ENCODE results near the gene HK3. TPM values are rescaled to one million over a fixed set of nuclear protein-coding genes. Genes with fewer than 3 reads are reported as not detected.
A peak's percentile ranks its signal among the peaks of the same experiment; 100 is the strongest.

Gene HK3
- total RNA-seq, 2 donors from 2014 or later: 0.50 to 4.7 TPM

- no peaks in the 10 kb centered on the region for H3K9me3 ChIP-seq
- peak; percentile 2 for DNase-seq (ENCODE audit: low spot score)
- no peak for TF ChIP-seq CTCF (IDR thresholded peaks at IDR 0.05)
- no peak for TF ChIP-seq POLR2AphosphoS5 (IDR thresholded peaks at IDR 0.05)
- TF ChIP-seq POLR2A (IDR thresholded peaks at IDR 0.05): no peak
- no peaks in the 10 kb centered on the region for H3K27me3 ChIP-seq (replicated peaks; ENCODE audit: insufficient read depth)
- WGBS: 74% methylated on average over 4 of the region's 4 CpGs
- intact Hi-C loops (cut with DNase I): no loop called here
- no peak overlapping the region for H3K4me3 ChIP-seq
- no peaks in the 10 kb centered on the region for H3K36me3 ChIP-seq
- H3K4me1 ChIP-seq (replicated peaks): no peaks in the 10 kb centered on the region
- no peak overlapping the region for H3K27ac ChIP-seq
These were observed 3.3 kb downstream of the HK3 start for GRCh38 chr5:176895831-176896230.

- Histone ChIP-seq H3K36me3 (no peaks in the 10 kb centered on the region), H3K4me3 (no peak overlapping the region), H3K27me3 (replicated peaks; ENCODE audit: insufficient read depth) (no peaks in the 10 kb centered on the region), H3K9me3 (no peaks in the 10 kb centered on the region), H3K4me1 (replicated peaks) (no peaks in the 10 kb centered on the region), H3K27ac (no peak overlapping the region)
- TF ChIP-seq CTCF (IDR thresholded peaks at IDR 0.05) (no peak), POLR2AphosphoS5 (IDR thresholded peaks at IDR 0.05) (no peak), POLR2A (IDR thresholded peaks at IDR 0.05) (no peak)
- intact Hi-C loops (cut with DNase I): no loop called here
- WGBS: 86% methylated on average over 6 of the region's 6 CpGs
- no peak for DNase-seq (ENCODE audit: low spot score)
These were observed 4.8 kb downstream of the HK3 start for GRCh38 chr5:176894298-176894697.

- intact Hi-C loops (cut with DNase I): no loop called here
- TF ChIP-seq POLR2A (IDR thresholded peaks at IDR 0.05): no peak
- no peak for TF ChIP-seq CTCF (IDR thresholded peaks at IDR 0.05)
- TF ChIP-seq POLR2AphosphoS5 (IDR thresholded peaks at IDR 0.05): no peak
- Histone ChIP-seq H3K4me1 (replicated peaks) (no peaks in the 10 kb centered on the region), H3K27me3 (replicated peaks; ENCODE audit: insufficient read depth) (no peaks in the 10 kb centered on the region), H3K27ac (no peak overlapping the region), H3K9me3 (no peaks in the 10 kb centered on the region), H3K36me3 (no peaks in the 10 kb centered on the region), H3K4me3 (no peak overlapping the region)
- WGBS: 74% methylated on average over 3 of the region's 3 CpGs
- DNase-seq (ENCODE audit: low spot score): no peak
These were observed 6.5 kb downstream of the HK3 start for GRCh38 chr5:176892663-176893062.

- DNase-seq (ENCODE audit: low spot score): no peak
- Histone ChIP-seq H3K9me3 (no peaks in the 10 kb centered on the region), H3K27ac (no peak overlapping the region), H3K27me3 (replicated peaks; ENCODE audit: insufficient read depth) (no peaks in the 10 kb centered on the region), H3K4me3 (no peak overlapping the region), H3K36me3 (no peaks in the 10 kb centered on the region), H3K4me1 (replicated peaks) (no peaks in the 10 kb centered on the region)
- TF ChIP-seq CTCF (IDR thresholded peaks at IDR 0.05) (no peak), POLR2A (IDR thresholded peaks at IDR 0.05) (no peak), POLR2AphosphoS5 (IDR thresholded peaks at IDR 0.05) (no peak)
- 76% methylated on average over 7 of the region's 9 CpGs for WGBS
- intact Hi-C loops (cut with DNase I): no loop called here
These were observed 7.7 kb downstream of the HK3 start for GRCh38 chr5:176891331-176891958.

Measured in prostate gland (tissue), 2 donors.